ENCODE measurements around the gene RNF214.

RNF214 gene

DNA sequence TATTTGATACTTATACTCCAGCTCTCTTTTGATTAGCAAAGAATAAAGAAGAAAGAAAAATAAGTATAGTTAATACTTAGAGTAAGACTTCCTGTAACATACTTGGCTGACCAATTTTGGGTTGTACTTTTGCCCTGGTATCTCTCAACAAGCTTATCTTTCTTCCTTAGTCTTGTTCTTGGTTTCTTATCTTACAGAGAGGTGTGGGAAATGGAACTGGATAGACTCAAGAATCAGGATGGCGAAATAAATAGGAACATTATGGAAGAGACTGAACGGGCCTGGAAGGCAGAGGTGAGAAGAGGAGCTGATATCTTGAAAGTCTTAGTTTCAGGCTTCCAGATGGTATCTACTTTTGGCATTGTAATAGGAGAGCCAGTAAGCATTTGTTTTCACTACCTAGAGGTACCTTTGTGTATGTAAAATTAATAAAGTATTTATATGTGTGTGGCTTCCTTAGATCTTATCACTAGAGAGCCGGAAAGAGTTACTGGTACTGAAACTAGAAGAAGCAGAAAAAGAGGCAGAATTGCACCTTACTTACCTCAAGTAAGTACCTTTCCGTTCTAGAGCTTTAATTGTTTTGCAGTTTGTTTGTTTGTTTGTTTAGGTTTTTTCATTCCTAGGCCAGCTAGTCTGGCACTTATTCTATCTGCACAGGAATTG is 47.4 kb downstream of the RNF214 start:
- TF ChIP-seq, protein P1, sequence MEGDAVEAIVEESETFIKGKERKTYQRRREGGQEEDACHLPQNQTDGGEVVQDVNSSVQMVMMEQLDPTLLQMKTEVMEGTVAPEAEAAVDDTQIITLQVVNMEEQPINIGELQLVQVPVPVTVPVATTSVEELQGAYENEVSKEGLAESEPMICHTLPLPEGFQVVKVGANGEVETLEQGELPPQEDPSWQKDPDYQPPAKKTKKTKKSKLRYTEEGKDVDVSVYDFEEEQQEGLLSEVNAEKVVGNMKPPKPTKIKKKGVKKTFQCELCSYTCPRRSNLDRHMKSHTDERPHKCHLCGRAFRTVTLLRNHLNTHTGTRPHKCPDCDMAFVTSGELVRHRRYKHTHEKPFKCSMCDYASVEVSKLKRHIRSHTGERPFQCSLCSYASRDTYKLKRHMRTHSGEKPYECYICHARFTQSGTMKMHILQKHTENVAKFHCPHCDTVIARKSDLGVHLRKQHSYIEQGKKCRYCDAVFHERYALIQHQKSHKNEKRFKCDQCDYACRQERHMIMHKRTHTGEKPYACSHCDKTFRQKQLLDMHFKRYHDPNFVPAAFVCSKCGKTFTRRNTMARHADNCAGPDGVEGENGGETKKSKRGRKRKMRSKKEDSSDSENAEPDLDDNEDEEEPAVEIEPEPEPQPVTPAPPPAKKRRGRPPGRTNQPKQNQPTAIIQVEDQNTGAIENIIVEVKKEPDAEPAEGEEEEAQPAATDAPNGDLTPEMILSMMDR (IDR thresholded peaks at IDR 0.05), result no peak

DNA sequence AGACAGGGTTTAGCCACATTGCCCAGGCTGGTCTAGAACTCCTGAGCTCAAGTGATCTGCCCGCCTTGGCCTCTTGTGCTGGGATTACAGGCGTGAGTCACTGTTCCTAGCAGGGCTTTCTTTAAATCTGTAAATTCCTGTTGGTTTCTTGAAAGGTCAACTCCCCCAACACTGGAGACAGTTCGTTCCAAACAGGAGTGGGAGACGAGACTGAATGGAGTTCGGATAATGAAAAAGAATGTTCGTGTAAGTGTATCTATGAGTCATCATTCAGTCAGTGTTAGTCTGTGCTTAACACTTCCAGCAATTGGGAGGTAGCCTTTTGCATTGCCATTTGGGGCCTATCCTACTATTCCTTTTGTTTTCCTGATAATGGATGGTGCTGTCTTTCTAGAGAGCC is 48.7 kb downstream of the RNF214 start:
- TF ChIP-seq, protein P1 (IDR thresholded peaks at IDR 0.05), result no peak

DNA sequence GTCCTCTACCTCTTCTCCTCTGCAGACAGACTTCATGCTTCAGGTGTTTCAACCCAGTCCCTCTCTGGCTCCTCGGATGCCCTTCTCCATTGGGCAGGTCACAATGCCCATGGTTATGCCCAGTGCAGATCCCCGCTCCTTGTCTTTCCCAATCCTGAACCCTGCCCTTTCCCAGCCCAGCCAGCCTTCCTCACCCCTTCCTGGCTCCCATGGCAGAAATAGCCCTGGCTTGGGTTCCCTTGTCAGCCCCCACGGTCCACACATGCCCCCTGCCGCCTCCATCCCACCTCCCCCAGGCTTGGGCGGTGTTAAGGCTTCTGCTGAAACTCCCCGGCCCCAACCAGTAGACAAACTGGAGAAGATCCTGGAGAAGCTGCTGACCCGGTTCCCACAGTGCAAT is 49.4 kb downstream of the RNF214 start:
- TF ChIP-seq, protein P1 (IDR thresholded peaks at IDR 0.05), result no peak

DNA sequence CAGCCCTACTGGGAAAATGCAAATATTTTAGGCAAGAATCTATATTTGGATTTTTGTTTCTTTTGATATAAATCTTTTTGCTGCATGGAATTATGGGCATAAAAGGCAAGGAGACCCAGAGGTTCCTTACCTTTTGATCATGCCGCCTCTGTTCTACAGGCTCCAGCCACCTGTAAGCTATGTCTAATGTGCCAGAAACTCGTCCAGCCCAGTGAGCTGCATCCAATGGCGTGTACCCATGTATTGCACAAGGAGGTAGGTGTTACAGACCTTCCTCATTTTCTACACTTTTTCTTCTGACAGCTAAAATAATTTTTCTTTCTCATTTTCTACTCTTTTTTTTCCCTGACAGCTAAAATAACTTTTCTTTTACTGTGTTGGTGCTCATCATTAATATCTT is 50.5 kb downstream of the RNF214 start:
- TF ChIP-seq, protein P1 (IDR thresholded peaks at IDR 0.05), result no peak

DNA sequence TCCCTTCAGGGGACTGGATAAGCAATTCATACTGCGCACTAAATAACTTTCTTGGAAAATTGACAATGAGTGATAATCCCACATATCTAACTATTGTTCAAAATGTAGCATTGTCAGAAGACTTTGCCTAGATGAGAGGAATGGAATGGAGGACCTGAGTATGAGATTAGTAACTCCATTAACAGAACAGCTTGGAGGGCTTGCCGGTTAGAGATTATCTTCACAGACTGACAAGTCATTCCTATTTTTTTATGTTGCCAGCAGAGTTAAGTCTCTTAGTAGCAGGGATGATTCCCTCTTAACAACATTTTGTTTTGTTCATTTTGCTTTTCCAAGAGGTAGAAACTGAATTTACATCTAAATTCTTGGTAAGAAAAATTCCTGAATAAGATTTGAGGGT is 51.6 kb downstream of the RNF214 start:
- TF ChIP-seq, protein P1 (IDR thresholded peaks at IDR 0.05), result no peak

DNA sequence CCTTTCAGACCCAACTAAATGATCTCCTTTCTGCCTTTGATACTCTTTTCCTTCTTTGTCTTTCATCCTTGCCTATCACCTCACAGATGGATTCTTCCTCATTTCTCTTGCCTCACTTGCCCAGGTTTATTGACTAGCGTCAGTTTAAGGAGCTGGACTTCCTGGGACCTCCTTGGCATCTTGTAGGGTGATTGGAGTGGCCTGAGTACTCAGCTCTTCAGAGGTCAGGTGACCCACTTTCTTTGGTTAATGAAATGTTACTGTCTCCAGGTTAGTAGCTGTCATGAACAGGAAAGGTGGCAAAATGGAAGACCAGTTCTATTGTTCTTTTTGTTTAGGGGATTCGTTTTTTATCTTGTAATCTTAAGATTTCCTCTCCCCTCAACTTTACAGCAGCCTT is 54.1 kb downstream of the RNF214 start:
- TF ChIP-seq, protein P1 (IDR thresholded peaks at IDR 0.05), result no peak

DNA sequence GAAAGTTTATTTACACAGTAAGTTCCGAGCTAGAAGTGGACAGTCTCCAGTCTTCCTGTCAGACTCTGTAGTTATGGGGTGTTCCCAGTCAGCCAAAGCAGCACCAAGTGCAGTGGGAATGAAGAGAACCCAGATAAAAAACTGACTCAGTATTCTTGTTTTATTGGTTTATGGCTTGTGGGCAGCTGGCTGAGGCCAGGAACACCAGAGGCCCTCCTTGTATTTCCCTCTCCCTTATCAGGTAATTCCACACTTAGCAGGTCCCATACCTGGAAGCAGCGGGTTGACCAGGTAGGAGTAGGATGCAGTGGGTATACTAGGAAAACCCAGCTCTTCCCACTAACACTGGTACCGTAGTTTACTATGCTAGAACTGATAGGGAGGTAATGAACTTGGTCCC is 55.2 kb downstream of the RNF214 start:
- TF ChIP-seq, protein P1 (IDR thresholded peaks at IDR 0.05), result no peak

DNA sequence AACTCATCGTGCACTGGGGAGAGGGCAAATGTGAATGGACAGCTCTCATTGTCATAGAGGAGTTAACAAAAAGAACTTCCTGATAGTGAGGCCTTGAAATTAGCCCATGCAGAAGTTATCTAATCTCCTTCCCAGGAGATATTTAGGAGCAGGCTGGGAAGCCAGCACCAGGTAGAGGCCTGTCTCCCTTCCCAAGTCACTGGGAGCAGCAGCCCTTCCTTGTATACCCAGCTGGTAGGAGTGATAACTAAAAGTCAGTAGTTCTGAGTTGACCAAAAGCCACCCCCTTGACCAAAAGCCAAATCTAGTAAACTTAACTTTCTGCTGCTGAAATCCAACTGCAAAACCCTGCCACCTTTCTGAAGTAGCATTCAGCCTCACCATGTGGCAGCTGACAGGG is 57.3 kb downstream of the RNF214 start:
- TF ChIP-seq, protein P1 (IDR thresholded peaks at IDR 0.05), result no peak
